ENCODE data around the gene SAMMSON. TPM values are rescaled to one million over a fixed set of nuclear protein-coding genes. Genes with fewer than 3 reads are reported as not detected.

The SAMMSON gene
- total and polyA plus RNA-seq, 2 experiments from 2014 or later, result not detected

GRCh38 chr3:70006089-70006488 lies 6.6 kb downstream of the SAMMSON start (continued):
- TF ChIP-seq ZNF462 (CRISPR knock-in tag; IDR thresholded peaks at IDR 0.05) (no peak), EZH2 (IDR thresholded peaks at IDR 0.05; ENCODE audit: low read depth, unreplicated experiment) (no peak), NANOG (IDR thresholded peaks at IDR 0.05; ENCODE audit: borderline replicate concordance) (no peak)

DNA sequence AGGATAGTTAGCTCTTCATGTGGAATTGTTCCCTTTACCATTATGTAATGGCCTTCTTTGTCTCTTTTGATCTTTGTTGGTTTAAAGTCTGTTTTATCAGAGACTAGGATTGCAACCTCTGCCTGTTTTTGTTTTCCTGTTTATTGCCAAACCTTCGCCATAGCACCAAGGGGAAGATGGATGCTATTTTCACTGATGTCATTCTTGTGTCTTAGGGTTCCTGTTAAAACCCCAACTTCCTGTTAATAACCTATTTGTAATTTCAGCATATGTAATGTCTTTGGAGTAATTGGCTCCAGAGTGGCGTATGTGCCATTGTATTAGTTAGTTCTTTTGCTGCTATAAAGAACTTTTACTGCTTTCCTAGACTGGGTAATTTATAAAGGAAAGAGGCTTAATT lies 10.8 kb downstream of the SAMMSON start:
- Histone ChIP-seq H4K20me1 (replicated peaks; ENCODE audit: insufficient read depth) (no peaks in the 10 kb centered on the region), H3K4me3 (no peak overlapping the region), H3K4me1 (ENCODE audit: insufficient read depth) (no peaks in the 10 kb centered on the region), H3K4me2 (no peak overlapping the region), H3K27me3 (ENCODE audit: insufficient read depth) (no peaks in the 10 kb centered on the region), H3F3A (replicated peaks; ENCODE audit: low read depth) (no peaks in the 10 kb centered on the region), H2AFZ (no peak overlapping the region), H3K9me2 (ENCODE audit: insufficient read depth) (peaks cover 4% of the 10 kb centered on the region; the same call in 1 of the 2 replicates), H3K27ac (ENCODE audit: low read depth) (no peak overlapping the region), H3K79me2 (replicated peaks; ENCODE audit: insufficient read depth) (no peaks in the 10 kb centered on the region), H3K36me3 (ENCODE audit: insufficient read depth) (no peaks in the 10 kb centered on the region)
- Mint-ChIP-seq H3K4me3 (no peak overlapping the region), H3K27ac (no peak overlapping the region), H3K9me3 (peaks cover 9% of the 10 kb centered on the region; the same call in 2 of the 3 replicates), H3K36me3 (ENCODE audit: low read depth) (no peaks in the 10 kb centered on the region; the same call in 2 of the 3 replicates), H3K4me1 (no peaks in the 10 kb centered on the region), H3K27me3 (ENCODE audit: insufficient read depth, low read depth, poor library complexity) (peaks cover 3% of the 10 kb centered on the region)
- no peak for ATAC-seq
- DNase-seq (ENCODE audit: low spot score), result no peak
- TF ChIP-seq ZNF331 (CRISPR knock-in tag; IDR thresholded peaks at IDR 0.05; ENCODE audit: low read depth), result no peak
- TF ChIP-seq, protein P1, sequence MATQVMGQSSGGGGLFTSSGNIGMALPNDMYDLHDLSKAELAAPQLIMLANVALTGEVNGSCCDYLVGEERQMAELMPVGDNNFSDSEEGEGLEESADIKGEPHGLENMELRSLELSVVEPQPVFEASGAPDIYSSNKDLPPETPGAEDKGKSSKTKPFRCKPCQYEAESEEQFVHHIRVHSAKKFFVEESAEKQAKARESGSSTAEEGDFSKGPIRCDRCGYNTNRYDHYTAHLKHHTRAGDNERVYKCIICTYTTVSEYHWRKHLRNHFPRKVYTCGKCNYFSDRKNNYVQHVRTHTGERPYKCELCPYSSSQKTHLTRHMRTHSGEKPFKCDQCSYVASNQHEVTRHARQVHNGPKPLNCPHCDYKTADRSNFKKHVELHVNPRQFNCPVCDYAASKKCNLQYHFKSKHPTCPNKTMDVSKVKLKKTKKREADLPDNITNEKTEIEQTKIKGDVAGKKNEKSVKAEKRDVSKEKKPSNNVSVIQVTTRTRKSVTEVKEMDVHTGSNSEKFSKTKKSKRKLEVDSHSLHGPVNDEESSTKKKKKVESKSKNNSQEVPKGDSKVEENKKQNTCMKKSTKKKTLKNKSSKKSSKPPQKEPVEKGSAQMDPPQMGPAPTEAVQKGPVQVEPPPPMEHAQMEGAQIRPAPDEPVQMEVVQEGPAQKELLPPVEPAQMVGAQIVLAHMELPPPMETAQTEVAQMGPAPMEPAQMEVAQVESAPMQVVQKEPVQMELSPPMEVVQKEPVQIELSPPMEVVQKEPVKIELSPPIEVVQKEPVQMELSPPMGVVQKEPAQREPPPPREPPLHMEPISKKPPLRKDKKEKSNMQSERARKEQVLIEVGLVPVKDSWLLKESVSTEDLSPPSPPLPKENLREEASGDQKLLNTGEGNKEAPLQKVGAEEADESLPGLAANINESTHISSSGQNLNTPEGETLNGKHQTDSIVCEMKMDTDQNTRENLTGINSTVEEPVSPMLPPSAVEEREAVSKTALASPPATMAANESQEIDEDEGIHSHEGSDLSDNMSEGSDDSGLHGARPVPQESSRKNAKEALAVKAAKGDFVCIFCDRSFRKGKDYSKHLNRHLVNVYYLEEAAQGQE (IDR thresholded peaks at IDR 0.05; ENCODE audit: unreplicated experiment), result no peak
- no peak for TF ChIP-seq CREB1 (CRISPR knock-in tag; IDR thresholded peaks at IDR 0.05; ENCODE audit: low read depth)
- no peak for TF ChIP-seq EZH2 (IDR thresholded peaks at IDR 0.05; ENCODE audit: low read depth, unreplicated experiment)
- TF ChIP-seq ZNF462 (CRISPR knock-in tag; IDR thresholded peaks at IDR 0.05), result no peak

Measured in GM23338 (cell line).